ENCODE results near the gene CIRBP. TPM values are rescaled to one million over a fixed set of nuclear protein-coding genes. Genes with fewer than 3 reads are reported as not detected.

CIRBP gene
- polyA plus RNA-seq, 1 of the 3 experiments (the other 2 are of a cell fraction) = 762 TPM

GRCh38 chr19:1233115-1233667 lies 35.9 kb upstream of the CIRBP start:
- H3K79me2 ChIP-seq (ENCODE audit: insufficient read depth) = peaks cover 11% of the 10 kb centered on the region; the same call in 1 of the 2 replicates
- H3K9me3 ChIP-seq = no peaks in the 10 kb centered on the region
- no peak overlapping the region for H3K9ac ChIP-seq
- H3K27ac ChIP-seq (ENCODE audit: low read depth in 2 of 2, low read length in 1 of 2) = no peak overlapping the region
- 96% methylated on average over 4 of the region's 24 CpGs for WGBS (ENCODE audit: low lambda C conversion rate)
- H3K9me2 ChIP-seq = no peaks in the 10 kb centered on the region
- H3K4me2 ChIP-seq = no peak overlapping the region
- POLR2A ChIA-PET = no interaction called here
- peaks cover 15% of the 10 kb centered on the region for H3F3A ChIP-seq (replicated peaks; ENCODE audit: insufficient read depth)
- H3K36me3 ChIP-seq (replicated peaks in 1 of 2; ENCODE audit: control insufficient read depth in 1 of 2, insufficient read depth in 2 of 2, low read length in 1 of 2) = peaks cover 0 to 43% of the 10 kb centered on the region in 2 experiments
- TF ChIP-seq EZH2phosphoT487 (IDR thresholded peaks at IDR 0.05; ENCODE audit: borderline replicate concordance, low read depth) = no peak
- TF ChIP-seq RAD21 (IDR thresholded peaks at IDR 0.05; ENCODE audit: low read length) = no peak
- TF ChIP-seq MXI1 (IDR thresholded peaks at IDR 0.05; ENCODE audit: low read depth, low read length) = no peak
- no peak for TF ChIP-seq ZBTB33 (IDR thresholded peaks at IDR 0.05; ENCODE audit: borderline replicate concordance, low read depth)
- TF ChIP-seq POLR2AphosphoS5 (IDR thresholded peaks at IDR 0.05; ENCODE audit: low read depth, low read length) = no peak
- TF ChIP-seq SMC3 (IDR thresholded peaks at IDR 0.05; ENCODE audit: low read depth, low read length) = no peak
- no peak for TF ChIP-seq SIN3A (IDR thresholded peaks at IDR 0.05; ENCODE audit: borderline replicate concordance, low read depth, low read length)
- TF ChIP-seq NRF1 (IDR thresholded peaks at IDR 0.05; ENCODE audit: low read depth, low read length) = no peak
- TF ChIP-seq GABPA (IDR thresholded peaks at IDR 0.05; ENCODE audit: low read depth) = no peak
- TF ChIP-seq FOXJ3 (CRISPR knock-in tag; IDR thresholded peaks at IDR 0.05) = no peak
- TF ChIP-seq MAX (IDR thresholded peaks at IDR 0.05; ENCODE audit: low read depth) = no peak
- TF ChIP-seq TEAD4 (IDR thresholded peaks at IDR 0.05; ENCODE audit: borderline replicate concordance, insufficient read depth) = no peak
- TF ChIP-seq IRF3 (IDR thresholded peaks at IDR 0.05; ENCODE audit: low read depth, low read length) = no peak
- TF ChIP-seq CTCF (IDR thresholded peaks at IDR 0.05) = no peak
- no peak for TF ChIP-seq JUND (IDR thresholded peaks at IDR 0.05)
- H4K20me1 ChIP-seq (ENCODE audit: insufficient read depth) = peaks cover 24% of the 10 kb centered on the region
- peaks cover 0 to 10% of the 10 kb centered on the region in 2 experiments; a peak in 1 of 4 replicates for H3K4me1 ChIP-seq (ENCODE audit: control insufficient read depth in 1 of 2, insufficient read depth in 2 of 2, low read depth in 1 of 2, low read length in 1 of 2)
- no peak overlapping the region for H2AFZ ChIP-seq (ENCODE audit: low read depth)
- H3K4me3 ChIP-seq (ENCODE audit: low read depth in 2 of 2, low read length in 1 of 2) = no peak overlapping the region
- H3K27me3 ChIP-seq (ENCODE audit: insufficient read depth) = no peaks in the 10 kb centered on the region
- CTCF ChIA-PET = interaction anchor here (0.6 to 5.7 kb wide), 5 partner anchors 11 to 1042 kb away, joined by 4 to 82 read pairs (median 4); no protein-coding TSS in a partner anchor
- no peak for DNase-seq
